Upper lobe of left lung (tissue), 4 donors: ENCODE data around the gene CCDC88A.

ENCODE experiments used
- EP300 ChIP-seq, 4 donors: sonication (generic); formaldehyde crosslinking; IDR thresholded peaks; one replicate each; pipeline ENCODE4 v1.5.1; 2017; ENCODE audit warnings: antibody characterized with exemption in 4 of 4, control low read depth in 2 of 4
- POLR2A ChIP-seq, 4 donors: fragments of 450-650 bp; IDR thresholded peaks; one replicate each; pipeline ENCODE4 v1.5.1; 2016 to 2017; ENCODE audit warnings: antibody characterized with exemption in 4 of 4, mild to moderate bottlenecking in 2 of 4
- TF ChIP-seq, protein P1 (sequence below), 6 experiments: fragments of 450-650 bp in 4 of 6; fragments of 200-600 bp in 2 of 6; sonication (generic) in 2 of 6; IDR thresholded peaks; one replicate each; pipeline ENCODE4 v1.5.1; 2016 to 2019; ENCODE audit warnings: antibody characterized with exemption in 6 of 6

DNA sequence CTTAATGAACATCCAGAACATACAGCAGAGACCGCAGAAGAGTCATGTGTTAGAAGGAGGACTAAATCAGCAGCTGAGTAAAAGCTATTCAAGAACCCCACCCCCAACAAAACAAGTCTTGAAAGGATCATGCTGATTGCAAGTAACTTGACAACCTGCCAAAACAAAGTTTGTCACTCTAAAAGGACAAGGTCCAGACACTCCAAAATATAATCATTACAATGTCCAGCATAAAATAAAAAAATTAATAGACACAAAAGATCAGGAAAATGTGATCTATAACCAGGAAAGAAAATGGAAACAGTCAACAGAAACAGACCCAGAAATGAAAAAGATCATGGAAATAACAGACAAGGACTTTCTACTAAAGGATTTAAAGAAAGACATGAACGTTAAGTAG lies 28.5 kb downstream of the CCDC88A start:
- TF ChIP-seq, protein P1, sequence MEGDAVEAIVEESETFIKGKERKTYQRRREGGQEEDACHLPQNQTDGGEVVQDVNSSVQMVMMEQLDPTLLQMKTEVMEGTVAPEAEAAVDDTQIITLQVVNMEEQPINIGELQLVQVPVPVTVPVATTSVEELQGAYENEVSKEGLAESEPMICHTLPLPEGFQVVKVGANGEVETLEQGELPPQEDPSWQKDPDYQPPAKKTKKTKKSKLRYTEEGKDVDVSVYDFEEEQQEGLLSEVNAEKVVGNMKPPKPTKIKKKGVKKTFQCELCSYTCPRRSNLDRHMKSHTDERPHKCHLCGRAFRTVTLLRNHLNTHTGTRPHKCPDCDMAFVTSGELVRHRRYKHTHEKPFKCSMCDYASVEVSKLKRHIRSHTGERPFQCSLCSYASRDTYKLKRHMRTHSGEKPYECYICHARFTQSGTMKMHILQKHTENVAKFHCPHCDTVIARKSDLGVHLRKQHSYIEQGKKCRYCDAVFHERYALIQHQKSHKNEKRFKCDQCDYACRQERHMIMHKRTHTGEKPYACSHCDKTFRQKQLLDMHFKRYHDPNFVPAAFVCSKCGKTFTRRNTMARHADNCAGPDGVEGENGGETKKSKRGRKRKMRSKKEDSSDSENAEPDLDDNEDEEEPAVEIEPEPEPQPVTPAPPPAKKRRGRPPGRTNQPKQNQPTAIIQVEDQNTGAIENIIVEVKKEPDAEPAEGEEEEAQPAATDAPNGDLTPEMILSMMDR (IDR thresholded peaks at IDR 0.05) = no peak
- TF ChIP-seq POLR2A (IDR thresholded peaks at IDR 0.05) (no peak), EP300 (IDR thresholded peaks at IDR 0.05) (no peak)
